Measurements from ENCODE around the gene ALDH4A1. TPM values are rescaled to one million over a fixed set of nuclear protein-coding genes. Genes with fewer than 3 reads are reported as not detected.

Gene ALDH4A1
- total and polyA plus RNA-seq, 9 of the 15 experiments (the other 6 are each of a cell fraction or from before 2014, with no cell fraction given): 0.27 to 31.4 (median 16.6) TPM

DNA sequence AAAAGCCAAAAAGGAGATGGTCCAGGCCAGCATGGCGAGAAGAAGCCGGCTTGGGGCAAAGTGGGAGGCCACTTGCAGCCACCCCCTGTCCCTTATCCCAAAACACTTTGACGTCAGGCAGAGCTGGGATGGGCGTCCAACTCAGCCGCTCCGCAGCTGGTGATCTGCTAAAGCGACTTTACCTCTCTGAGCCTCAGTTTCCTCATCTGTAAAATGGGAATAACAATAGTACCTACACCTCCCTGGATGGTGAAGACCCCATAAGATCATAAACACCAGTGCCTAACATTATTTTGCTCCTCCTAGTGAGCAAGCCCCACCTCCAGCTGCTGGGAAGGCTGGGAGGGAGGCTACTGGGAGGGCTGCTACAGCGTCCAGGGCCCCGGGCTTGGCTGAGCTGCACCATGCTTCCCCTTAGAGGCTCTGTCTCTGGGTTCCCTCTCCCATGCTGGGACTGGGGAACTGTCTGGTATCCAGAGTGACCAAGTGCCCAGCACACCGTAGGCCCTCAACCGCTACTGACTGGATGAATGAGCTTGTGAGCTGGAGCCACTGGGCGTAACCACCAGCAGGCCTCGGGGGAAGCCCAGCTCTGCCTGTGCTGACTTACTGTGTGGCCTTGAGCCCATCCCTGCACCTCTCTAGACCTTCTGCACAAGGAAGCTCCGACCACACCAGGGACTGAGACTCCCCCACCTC is 35.8 kb upstream of the ALDH4A1 start (continued):
- TF ChIP-seq, protein P1, sequence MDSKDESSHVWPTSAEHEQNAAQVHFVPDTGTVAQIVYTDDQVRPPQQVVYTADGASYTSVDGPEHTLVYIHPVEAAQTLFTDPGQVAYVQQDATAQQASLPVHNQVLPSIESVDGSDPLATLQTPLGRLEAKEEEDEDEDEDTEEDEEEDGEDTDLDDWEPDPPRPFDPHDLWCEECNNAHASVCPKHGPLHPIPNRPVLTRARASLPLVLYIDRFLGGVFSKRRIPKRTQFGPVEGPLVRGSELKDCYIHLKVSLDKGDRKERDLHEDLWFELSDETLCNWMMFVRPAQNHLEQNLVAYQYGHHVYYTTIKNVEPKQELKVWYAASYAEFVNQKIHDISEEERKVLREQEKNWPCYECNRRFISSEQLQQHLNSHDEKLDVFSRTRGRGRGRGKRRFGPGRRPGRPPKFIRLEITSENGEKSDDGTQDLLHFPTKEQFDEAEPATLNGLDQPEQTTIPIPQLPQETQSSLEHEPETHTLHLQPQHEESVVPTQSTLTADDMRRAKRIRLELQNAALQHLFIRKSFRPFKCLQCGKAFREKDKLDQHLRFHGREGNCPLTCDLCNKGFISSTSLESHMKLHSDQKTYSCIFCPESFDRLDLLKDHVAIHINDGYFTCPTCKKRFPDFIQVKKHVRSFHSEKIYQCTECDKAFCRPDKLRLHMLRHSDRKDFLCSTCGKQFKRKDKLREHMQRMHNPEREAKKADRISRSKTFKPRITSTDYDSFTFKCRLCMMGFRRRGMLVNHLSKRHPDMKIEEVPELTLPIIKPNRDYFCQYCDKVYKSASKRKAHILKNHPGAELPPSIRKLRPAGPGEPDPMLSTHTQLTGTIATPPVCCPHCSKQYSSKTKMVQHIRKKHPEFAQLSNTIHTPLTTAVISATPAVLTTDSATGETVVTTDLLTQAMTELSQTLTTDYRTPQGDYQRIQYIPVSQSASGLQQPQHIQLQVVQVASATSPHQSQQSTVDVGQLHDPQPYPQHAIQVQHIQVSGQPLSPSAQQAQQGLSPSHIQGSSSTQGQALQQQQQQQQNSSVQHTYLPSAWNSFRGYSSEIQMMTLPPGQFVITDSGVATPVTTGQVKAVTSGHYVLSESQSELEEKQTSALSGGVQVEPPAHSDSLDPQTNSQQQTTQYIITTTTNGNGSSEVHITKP (IDR thresholded peaks at IDR 0.05; ENCODE audit: partially characterized antibody): peak; percentile 89
- TF ChIP-seq, protein P2, sequence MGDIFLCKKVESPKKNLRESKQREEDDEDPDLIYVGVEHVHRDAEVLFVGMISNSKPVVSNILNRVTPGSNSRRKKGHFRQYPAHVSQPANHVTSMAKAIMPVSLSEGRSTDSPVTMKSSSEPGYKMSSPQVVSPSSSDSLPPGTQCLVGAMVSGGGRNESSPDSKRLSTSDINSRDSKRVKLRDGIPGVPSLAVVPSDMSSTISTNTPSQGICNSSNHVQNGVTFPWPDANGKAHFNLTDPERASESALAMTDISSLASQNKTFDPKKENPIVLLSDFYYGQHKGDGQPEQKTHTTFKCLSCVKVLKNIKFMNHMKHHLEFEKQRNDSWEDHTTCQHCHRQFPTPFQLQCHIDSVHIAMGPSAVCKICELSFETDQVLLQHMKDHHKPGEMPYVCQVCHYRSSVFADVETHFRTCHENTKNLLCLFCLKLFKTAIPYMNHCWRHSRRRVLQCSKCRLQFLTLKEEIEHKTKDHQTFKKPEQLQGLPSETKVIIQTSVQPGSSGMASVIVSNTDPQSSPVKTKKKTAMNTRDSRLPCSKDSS (IDR thresholded peaks at IDR 0.05; ENCODE audit: low read depth, partially characterized antibody): no peak
- TF ChIP-seq, protein P3, sequence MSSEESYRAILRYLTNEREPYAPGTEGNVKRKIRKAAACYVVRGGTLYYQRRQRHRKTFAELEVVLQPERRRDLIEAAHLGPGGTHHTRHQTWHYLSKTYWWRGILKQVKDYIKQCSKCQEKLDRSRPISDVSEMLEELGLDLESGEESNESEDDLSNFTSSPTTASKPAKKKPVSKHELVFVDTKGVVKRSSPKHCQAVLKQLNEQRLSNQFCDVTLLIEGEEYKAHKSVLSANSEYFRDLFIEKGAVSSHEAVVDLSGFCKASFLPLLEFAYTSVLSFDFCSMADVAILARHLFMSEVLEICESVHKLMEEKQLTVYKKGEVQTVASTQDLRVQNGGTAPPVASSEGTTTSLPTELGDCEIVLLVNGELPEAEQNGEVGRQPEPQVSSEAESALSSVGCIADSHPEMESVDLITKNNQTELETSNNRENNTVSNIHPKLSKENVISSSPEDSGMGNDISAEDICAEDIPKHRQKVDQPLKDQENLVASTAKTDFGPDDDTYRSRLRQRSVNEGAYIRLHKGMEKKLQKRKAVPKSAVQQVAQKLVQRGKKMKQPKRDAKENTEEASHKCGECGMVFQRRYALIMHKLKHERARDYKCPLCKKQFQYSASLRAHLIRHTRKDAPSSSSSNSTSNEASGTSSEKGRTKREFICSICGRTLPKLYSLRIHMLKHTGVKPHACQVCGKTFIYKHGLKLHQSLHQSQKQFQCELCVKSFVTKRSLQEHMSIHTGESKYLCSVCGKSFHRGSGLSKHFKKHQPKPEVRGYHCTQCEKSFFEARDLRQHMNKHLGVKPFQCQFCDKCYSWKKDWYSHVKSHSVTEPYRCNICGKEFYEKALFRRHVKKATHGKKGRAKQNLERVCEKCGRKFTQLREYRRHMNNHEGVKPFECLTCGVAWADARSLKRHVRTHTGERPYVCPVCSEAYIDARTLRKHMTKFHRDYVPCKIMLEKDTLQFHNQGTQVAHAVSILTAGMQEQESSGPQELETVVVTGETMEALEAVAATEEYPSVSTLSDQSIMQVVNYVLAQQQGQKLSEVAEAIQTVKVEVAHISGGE (CRISPR knock-in tag; IDR thresholded peaks at IDR 0.05): no peak
- no peak for TF ChIP-seq SREBF1 (IDR thresholded peaks at IDR 0.05; ENCODE audit: borderline replicate concordance, low read depth, low read length)
- TF ChIP-seq, protein P4, sequence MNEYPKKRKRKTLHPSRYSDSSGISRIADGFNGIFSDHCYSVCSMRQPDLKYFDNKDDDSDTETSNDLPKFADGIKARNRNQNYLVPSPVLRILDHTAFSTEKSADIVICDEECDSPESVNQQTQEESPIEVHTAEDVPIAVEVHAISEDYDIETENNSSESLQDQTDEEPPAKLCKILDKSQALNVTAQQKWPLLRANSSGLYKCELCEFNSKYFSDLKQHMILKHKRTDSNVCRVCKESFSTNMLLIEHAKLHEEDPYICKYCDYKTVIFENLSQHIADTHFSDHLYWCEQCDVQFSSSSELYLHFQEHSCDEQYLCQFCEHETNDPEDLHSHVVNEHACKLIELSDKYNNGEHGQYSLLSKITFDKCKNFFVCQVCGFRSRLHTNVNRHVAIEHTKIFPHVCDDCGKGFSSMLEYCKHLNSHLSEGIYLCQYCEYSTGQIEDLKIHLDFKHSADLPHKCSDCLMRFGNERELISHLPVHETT (CRISPR knock-in tag; conservative IDR thresholded peaks at IDR 0.05 in 1 of 2, IDR thresholded peaks at IDR 0.05 in 1 of 2): no peak
